HG03097 (cell line): Measurements from ENCODE around the gene HABP2.

Experiments
- ATAC-seq: cut with Tn5 transposase; IDR thresholded peaks from one replicate; pipeline ENCODE4 v1.9.1; 2021; ENCODE audit not compliant: unreplicated experiment, low FRiP score

HABP2 gene

GRCh38 chr10:113553149-113553548 lies 296 bp downstream of the HABP2 start:
- no peak for ATAC-seq

- ATAC-seq = no peak
Observed at GRCh38 chr10:113554214-113554613, 1.4 kb downstream of the HABP2 start.

GRCh38 chr10:113555245-113555644 lies 2.4 kb downstream of the HABP2 start:
- ATAC-seq = no peak

DNA sequence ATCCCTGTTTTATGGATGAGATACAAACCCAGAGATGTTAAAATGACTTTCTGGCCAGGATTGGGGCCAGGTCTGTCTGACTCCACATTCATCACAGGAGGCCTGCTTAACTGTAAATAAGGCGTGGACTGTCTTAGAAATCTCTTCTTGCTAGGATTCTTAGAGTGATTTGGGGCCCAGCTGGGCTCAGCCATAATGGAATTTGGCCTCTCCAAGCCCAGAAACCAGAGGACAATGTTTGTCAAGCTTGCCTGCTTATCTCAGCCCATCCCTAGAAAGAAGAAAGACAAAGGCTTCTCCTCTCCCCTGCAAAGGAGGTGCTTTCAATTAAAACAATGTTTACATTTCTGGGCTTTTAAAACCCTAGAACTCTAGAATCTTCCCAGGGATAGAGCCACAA lies 2.9 kb downstream of the HABP2 start:
- no peak for ATAC-seq

GRCh38 chr10:113557424-113557862 lies 4.6 kb downstream of the HABP2 start:
- ATAC-seq = no peak

DNA sequence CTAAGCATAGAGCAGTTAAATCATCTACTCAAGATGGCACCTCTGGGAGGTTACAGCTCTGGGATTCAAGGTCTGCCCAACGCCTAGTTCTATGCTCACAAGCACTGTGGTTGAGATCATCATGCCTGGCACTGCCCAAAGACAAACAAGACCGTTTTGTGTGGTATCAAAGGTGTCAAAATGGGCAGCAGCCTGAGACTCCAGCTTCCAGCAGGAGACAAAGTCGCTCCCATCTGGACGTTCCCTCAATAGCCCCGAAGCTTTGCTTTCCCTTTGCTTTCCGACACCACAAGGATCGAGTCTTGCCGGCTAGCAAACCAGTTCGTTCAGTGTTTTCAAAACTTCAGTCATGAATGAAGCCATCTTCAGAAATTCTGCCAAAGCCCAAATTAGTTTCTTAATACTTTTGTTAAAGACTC lies 5.1 kb downstream of the HABP2 start:
- no peak for ATAC-seq

DNA sequence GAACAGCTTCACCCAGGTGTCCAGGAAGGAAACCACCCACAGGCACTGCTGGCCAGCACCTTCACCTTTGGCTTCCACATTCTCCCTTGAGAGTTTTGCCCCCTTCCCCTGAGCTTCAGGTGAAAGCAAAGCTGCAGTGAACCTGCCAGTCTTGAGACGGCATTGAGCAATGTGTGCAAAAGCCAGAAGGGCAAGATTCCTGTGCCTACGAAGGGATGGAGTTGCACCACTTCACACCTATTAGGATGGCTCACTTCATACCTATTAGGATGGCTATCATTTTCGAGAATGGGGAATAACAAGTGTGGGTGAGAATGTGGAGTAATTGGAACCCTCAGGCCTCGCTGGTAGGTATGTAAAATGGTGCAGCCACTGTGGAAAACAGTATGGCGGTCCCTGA lies 7.2 kb downstream of the HABP2 start:
- ATAC-seq = no peak

DNA sequence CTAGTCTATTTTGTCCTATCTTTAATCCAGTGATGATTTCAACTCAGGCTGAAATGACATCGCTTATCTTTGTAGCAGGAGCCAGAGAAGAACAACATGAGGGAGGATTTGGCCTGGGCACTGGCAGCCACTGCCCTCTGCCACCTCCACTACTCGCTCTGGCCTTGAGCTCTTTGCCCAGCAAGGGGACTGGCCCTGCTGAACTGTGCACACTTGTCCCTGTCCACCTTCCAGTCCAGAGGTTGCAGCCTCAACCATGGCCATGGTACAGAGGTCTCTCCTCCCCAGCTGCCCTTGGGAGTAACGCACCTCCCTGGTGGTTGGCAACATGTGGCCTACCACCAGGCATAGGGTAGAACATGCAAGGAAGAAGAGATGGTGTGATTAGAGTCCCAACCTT lies 8.4 kb downstream of the HABP2 start:
- no peak for ATAC-seq

DNA sequence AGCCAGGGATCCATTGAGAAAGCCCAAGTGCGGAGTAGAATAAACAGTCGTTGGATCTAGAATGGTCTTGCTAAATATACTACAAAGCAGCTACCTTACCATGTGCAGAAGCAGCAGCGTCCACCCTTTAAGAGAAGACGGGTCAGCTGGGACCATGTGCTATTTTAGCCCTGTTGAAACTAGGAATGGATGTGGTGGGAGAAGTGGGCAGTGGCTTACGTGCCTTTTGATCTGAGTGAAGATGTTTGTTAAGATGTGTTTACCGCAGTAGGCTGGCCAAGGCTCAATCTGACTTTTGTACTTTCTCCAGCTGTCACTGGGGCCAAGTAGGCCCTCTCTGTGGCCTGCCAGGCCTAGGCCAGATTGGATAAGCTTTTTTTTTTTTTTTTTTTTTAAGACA lies 9.2 kb downstream of the HABP2 start:
- no peak for ATAC-seq

DNA sequence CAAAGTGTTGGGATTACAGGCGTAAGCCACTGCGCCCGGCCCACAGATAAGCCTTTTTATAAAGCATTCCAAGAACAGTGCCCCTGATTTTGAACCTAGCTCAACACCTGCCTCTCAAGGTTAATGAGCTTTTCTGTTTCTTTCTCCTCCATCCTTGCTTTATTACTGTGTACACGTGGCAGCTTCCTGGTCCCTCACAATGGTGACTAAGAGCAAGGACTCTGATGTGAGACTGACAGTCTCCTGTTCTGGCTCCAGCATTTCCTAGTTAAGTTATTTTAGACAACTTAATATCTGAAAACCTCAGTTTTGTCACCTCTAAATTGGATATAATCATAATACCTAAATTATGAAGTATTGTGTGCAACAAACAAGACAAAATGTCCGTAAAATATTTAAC lies 9.9 kb downstream of the HABP2 start:
- no peak for ATAC-seq

DNA sequence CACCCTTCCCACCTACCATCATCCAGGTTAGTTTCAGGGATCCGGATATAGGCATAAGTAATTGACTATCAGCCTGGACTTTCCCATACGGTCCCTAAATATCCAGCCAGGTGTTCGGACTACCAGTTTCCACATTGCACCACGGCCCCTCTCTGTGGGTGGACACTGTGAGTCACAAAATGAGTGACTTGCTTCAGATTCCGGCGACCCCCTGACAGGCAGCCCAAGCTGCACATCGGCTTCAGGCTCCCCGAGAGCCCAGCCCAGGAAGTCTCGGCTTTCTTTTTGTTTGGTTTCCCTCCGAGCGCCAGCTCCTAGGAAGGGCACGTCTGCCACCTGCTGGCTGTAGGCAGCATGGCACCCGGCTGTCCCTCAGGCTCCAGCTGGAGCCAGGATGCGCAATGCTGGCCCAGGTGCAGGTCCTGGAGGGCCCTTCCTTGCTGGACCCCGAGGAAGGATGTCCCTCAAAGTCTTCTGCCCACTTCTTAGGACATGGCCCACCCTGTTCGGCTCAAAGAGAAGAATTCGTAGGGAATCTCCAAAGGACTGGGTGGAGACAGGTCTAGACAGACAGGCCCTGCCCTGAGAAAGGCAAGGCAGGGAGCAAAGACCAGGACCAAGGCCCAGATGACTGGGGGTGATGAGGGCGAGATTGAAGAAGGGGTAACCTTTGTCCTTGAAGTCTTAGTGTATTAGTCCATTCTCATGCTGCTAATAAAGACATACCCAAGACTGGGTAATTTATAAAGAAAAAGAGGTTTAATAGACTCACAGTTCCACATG lies 10.6 kb downstream of the HABP2 start:
- peak; percentile 98 for ATAC-seq

- ATAC-seq = no peak
Observed at GRCh38 chr10:113565364-113565763, 12.5 kb downstream of the HABP2 start.

DNA sequence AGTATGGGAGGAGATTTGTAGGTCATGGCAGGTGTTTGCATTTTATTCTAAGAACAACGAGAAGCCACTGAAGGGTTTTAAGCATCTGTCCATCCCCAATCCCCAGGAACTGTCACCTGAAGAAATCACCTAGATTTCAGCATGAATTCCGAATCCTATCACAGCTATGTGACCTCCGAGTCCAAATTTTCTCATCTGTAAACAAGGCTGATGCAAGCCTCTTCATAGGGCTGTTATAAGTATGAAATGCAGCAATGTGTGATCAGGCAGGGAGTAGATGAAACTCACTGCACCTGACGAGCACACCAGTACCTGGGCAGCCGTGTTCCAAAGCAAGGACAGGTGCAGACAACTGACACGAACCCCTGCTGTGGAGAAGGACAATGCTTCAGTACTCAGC lies 14.0 kb downstream of the HABP2 start:
- no peak for ATAC-seq

- no peak for ATAC-seq
Observed at GRCh38 chr10:113569576-113569975, 16.7 kb downstream of the HABP2 start.

GRCh38 chr10:113572520-113573290 lies 19.9 kb downstream of the HABP2 start:
- no peak for ATAC-seq

DNA sequence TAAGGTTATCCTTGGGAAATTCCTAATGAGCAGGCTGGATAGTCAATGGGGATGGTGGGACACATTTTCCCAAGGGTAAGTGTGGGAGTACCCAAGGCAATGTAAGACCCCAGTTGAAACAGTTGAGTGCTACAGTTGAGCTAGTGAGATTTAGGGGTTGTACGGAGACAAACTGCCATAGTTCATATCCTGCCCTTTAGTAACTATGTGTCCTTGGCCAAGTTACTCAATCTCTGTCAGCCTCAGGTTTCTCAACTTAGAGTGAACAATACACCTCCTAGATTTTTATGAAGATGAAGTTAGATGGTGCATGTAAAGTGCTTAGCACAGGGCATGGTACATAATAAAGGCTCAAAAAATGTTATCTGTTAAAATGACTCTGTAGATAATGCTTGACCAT lies 20.5 kb downstream of the HABP2 start:
- ATAC-seq = no peak

DNA sequence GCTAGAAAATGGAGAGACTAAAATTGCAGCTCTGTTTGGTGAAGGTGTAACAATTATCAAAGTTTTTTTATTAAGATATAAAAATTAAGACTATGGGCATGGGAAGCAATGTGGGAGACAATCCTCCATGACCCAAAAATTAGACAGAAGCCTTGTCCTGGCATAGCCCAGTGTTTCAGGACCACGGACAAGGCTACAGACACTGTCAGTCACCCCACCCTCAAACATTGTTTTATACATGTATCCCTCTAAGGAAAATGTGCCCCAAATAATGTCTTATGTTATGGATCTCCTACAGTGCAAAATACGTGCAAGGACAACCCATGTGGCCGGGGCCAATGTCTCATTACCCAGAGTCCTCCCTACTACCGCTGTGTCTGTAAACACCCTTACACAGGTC lies 24.0 kb downstream of the HABP2 start:
- no peak for ATAC-seq

- ATAC-seq = no peak
Observed at GRCh38 chr10:113578773-113579172, 25.9 kb downstream of the HABP2 start.

- no peak for ATAC-seq
Observed at GRCh38 chr10:113581092-113581491, 28.2 kb downstream of the HABP2 start.

DNA sequence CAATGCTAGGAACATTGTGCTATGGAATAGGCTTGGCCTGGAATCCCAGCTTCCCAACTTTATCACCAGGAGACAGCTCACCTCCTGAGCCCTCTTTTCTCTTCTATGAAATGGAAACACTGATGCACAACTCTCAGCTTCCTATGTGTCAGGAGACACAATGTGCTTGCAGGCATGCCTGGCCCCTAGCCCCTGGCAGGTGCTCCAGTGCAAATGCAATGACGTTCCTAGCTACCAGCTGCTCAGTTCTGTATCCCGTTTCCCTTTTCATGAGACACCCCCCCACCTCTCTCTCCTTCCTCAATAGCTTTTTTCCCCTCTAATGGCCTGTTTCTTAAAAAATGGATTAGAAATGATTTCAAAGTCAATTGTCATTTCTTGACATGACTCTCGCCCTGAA lies 30.7 kb downstream of the HABP2 start:
- no peak for ATAC-seq

GRCh38 chr10:113585949-113586348 lies 33.1 kb downstream of the HABP2 start:
- no peak for ATAC-seq

- ATAC-seq = no peak
Observed at GRCh38 chr10:113589201-113589770, 36.4 kb downstream of the HABP2 start.
